ENCODE results near the gene DCANP1. TPM values are rescaled to one million over a fixed set of nuclear protein-coding genes. Genes with fewer than 3 reads are reported as not detected.
A peak's percentile ranks its signal among the peaks of the same experiment; 100 is the strongest.

The DCANP1 gene
- total and polyA plus RNA-seq, 4 donors = 0.09 to 0.51 (median 0.28) TPM

- Histone ChIP-seq H3K9me3 (ENCODE audit: control insufficient read depth in 4 of 4, insufficient read depth in 3 of 4, low read length in 3 of 4) (peaks cover 0 to 6% (median 0%) of the 10 kb centered on the region in 4 donors), H3K27ac (ENCODE audit: low read depth in 1 of 2, low read length in 1 of 2) (no peak overlapping the region), H3K9ac (ENCODE audit: insufficient read depth in 1 of 2, low read length in 2 of 2) (no peak overlapping the region), H3K4me3 (no peak overlapping the region), H3K4me1 (ENCODE audit: control insufficient read depth in 5 of 5, insufficient read depth in 5 of 5, low read length in 5 of 5) (peaks cover 0 to 37% (median 4%) of the 10 kb centered on the region in 5 donors), H3K27me3 (ENCODE audit: control insufficient read depth in 3 of 3, insufficient read depth in 3 of 3, low read length in 2 of 3) (peaks cover 0 to 53% (median 44%) of the 10 kb centered on the region in 3 donors), H3K36me3 (ENCODE audit: control insufficient read depth in 4 of 4, insufficient read depth in 4 of 4, low read length in 4 of 4) (no peaks in the 10 kb centered on the region)
- DNase-seq (peak in 2 of 3 donors; percentile 47 to 59), ATAC-seq (ENCODE audit: insufficient read depth, low FRiP score) (no peak)
- 17 to 19% methylated on average over 49 of the region's 49 CpGs for WGBS, 2 donors
- no peak for TF ChIP-seq CTCF (IDR thresholded peaks at IDR 0.05; ENCODE audit: control extremely low read depth, extremely low read depth)
These were observed 43.3 kb upstream of the DCANP1 start for GRCh38 chr5:135490245-135491037.

- Histone ChIP-seq H3K36me3 (ENCODE audit: control insufficient read depth in 4 of 4, insufficient read depth in 4 of 4, low read length in 4 of 4) (no peaks in the 10 kb centered on the region), H3K27me3 (ENCODE audit: control insufficient read depth in 3 of 3, insufficient read depth in 3 of 3, low read length in 2 of 3) (peaks cover 0 to 53% (median 44%) of the 10 kb centered on the region in 3 donors), H3K4me3 (no peak overlapping the region), H3K4me1 (ENCODE audit: control insufficient read depth in 5 of 5, insufficient read depth in 5 of 5, low read length in 5 of 5) (peaks cover 0 to 37% (median 4%) of the 10 kb centered on the region in 5 donors), H3K9ac (ENCODE audit: insufficient read depth in 1 of 2, low read length in 2 of 2) (no peak overlapping the region), H3K27ac (ENCODE audit: low read depth in 1 of 2, low read length in 1 of 2) (no peak overlapping the region), H3K9me3 (ENCODE audit: control insufficient read depth in 4 of 4, insufficient read depth in 3 of 4, low read length in 3 of 4) (peaks cover 0 to 6% (median 0%) of the 10 kb centered on the region in 4 donors)
- 4 to 5% methylated on average over 53 of the region's 53 CpGs for WGBS, 2 donors
- peak in 2 of 3 donors; percentile 32 to 52 for DNase-seq
- no peak for TF ChIP-seq CTCF (IDR thresholded peaks at IDR 0.05; ENCODE audit: control extremely low read depth, extremely low read depth)
- no peak for ATAC-seq (ENCODE audit: insufficient read depth, low FRiP score)
These were observed 42.5 kb upstream of the DCANP1 start for GRCh38 chr5:135489466-135490244.

- TF ChIP-seq CTCF (IDR thresholded peaks at IDR 0.05; ENCODE audit: control extremely low read depth, extremely low read depth) = no peak
- Histone ChIP-seq H3K4me1 (ENCODE audit: control insufficient read depth in 5 of 5, insufficient read depth in 5 of 5, low read length in 5 of 5) (peaks cover 0 to 37% (median 4%) of the 10 kb centered on the region in 5 donors), H3K36me3 (ENCODE audit: control insufficient read depth in 4 of 4, insufficient read depth in 4 of 4, low read length in 4 of 4) (no peaks in the 10 kb centered on the region), H3K9ac (ENCODE audit: insufficient read depth in 1 of 2, low read length in 2 of 2) (no peak overlapping the region), H3K9me3 (ENCODE audit: control insufficient read depth in 4 of 4, insufficient read depth in 3 of 4, low read length in 3 of 4) (peaks cover 0 to 6% (median 0%) of the 10 kb centered on the region in 4 donors), H3K27ac (ENCODE audit: low read depth in 1 of 2, low read length in 1 of 2) (no peak overlapping the region), H3K27me3 (ENCODE audit: control insufficient read depth in 3 of 3, insufficient read depth in 3 of 3, low read length in 2 of 3) (peaks cover 0 to 53% (median 44%) of the 10 kb centered on the region in 3 donors), H3K4me3 (no peak overlapping the region)
- DNase-seq = peak; percentile 89 to 90 (median 89)
- no peak for ATAC-seq (ENCODE audit: insufficient read depth, low FRiP score)
- 3 to 4% methylated on average over 43 to 44 of the region's 44 CpGs for WGBS, 2 donors
These were observed 41.7 kb upstream of the DCANP1 start for GRCh38 chr5:135488727-135489465.

All from lung (tissue), 12 donors.